Measurements from ENCODE around the gene ULBP2. TPM values are rescaled to one million over a fixed set of nuclear protein-coding genes. Genes with fewer than 3 reads are reported as not detected.

Gene ULBP2
- total RNA-seq, 1 experiment from 2014 or later = not detected

DNA sequence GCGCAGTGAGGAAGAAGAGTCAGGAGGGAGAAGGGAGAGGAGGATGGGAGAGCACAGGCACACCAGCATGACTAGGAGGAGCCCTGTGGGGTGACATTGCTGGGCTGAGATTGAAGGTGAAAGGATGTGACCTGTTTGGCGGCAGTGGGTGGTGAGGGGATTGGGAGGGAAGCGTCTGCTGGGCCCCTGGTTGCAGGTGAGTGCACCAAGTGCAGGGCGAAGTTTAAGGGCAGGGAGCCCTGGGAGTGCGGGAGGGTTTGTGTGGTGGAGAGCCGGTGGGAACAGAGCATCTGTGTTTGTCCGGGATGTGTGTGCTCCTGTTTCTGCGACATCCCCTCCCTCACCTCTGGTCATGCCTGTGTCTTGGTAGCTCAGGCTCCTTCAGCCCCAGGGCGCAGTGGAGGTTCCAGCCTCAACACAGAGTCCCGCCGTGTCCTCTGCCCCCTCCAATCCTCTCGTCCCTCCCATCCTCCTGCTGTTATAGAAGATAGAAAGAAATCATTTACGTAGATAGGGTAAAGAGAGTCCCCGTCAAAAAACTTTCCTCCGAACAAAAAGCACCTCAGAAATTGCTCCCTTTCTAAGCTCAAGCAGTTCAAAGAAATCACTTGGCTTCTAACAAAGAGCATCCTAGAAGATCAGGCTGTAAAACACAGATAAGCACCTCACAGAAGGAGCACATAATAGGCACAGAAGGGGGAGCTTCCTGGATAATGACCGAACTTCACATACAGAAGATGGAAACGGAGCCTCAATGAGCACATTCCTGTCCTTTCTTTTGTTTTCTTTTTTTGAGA lies 46.9 kb downstream of the ULBP2 start:
- H3K36me3 Mint-ChIP-seq (ENCODE audit: insufficient read depth in 1 of 3, low read depth in 3 of 3) = no peaks in the 10 kb centered on the region; a peak in 2 of 7 replicates
- Histone ChIP-seq H2BK120ac (ENCODE audit: low read depth, low read length, poor library complexity, severe bottlenecking) (no peak overlapping the region), H2BK15ac (ENCODE audit: low read depth, low read length) (no peak overlapping the region), H2BK5ac (ENCODE audit: insufficient read length, low read length) (no peak overlapping the region), H3K4me1 (ENCODE audit: insufficient read depth, low read length) (no peaks in the 10 kb centered on the region), H3T11ph (ENCODE audit: low read length) (no peak overlapping the region), H3K4ac (ENCODE audit: low read depth, low read length) (no peak overlapping the region), H4K5ac (ENCODE audit: insufficient read length, low read depth, low read length) (no peak overlapping the region), H3K9me3 (ENCODE audit: control insufficient read depth, low read depth, low read length) (no peaks in the 10 kb centered on the region), H4K8ac (replicated peaks; ENCODE audit: insufficient read length, low read depth, low read length) (no peak overlapping the region), H3K9ac (ENCODE audit: extremely low read depth, insufficient read length, low read length) (no peak overlapping the region), H3K23ac (ENCODE audit: insufficient read length, low read depth, low read length) (no peak overlapping the region), H4K20me1 (ENCODE audit: control insufficient read depth, insufficient read depth, insufficient read length) (no peaks in the 10 kb centered on the region), H2AFZ (ENCODE audit: low read length) (no peak overlapping the region), H3K23me2 (ENCODE audit: insufficient read length, low read depth, low read length, poor library complexity, severe bottlenecking) (peaks cover 5% of the 10 kb centered on the region), H3K18ac (ENCODE audit: insufficient read length, low read depth, low read length) (no peak overlapping the region), H3K79me1 (ENCODE audit: insufficient read depth, low read depth, low read length, poor library complexity, severe bottlenecking) (no peaks in the 10 kb centered on the region), H3K14ac (ENCODE audit: insufficient read depth, low read length) (no peak overlapping the region), H2BK20ac (ENCODE audit: low read depth, low read length, poor library complexity, severe bottlenecking) (no peak overlapping the region), H4K91ac (ENCODE audit: insufficient read length, low read depth, low read length) (no peak overlapping the region), H3K79me2 (ENCODE audit: insufficient read depth, low read length) (no peaks in the 10 kb centered on the region), H3K4me2 (ENCODE audit: insufficient read depth, insufficient read length, low read length) (no peak overlapping the region), H3K56ac (ENCODE audit: insufficient read length, low read depth, low read length) (no peak overlapping the region), H3K27me3 (ENCODE audit: insufficient read depth, low read length) (peaks cover 90% of the 10 kb centered on the region), H2AK5ac (ENCODE audit: insufficient read length, low read length) (no peak overlapping the region), H3K27ac (ENCODE audit: insufficient read length, low read depth, low read length) (no peak overlapping the region), H2BK12ac (ENCODE audit: insufficient read length, low read depth, low read length) (no peak overlapping the region)
- WGBS (ENCODE audit: extremely low coverage, insufficient read length, low lambda C conversion rate) = no CpG with 5 or more reads among the region's 17 CpGs
- peaks cover 27% of the 10 kb centered on the region in 2 experiments for H3K4me1 Mint-ChIP-seq
- peak overlapping the region in 1 of 2 experiments; percentile 21; a peak in 1 of 5 replicates for H3K4me3 Mint-ChIP-seq
- peaks cover 99% of the 10 kb centered on the region for H3K27me3 Mint-ChIP-seq (ENCODE audit: low read depth)
- TF ChIP-seq, protein P1, sequence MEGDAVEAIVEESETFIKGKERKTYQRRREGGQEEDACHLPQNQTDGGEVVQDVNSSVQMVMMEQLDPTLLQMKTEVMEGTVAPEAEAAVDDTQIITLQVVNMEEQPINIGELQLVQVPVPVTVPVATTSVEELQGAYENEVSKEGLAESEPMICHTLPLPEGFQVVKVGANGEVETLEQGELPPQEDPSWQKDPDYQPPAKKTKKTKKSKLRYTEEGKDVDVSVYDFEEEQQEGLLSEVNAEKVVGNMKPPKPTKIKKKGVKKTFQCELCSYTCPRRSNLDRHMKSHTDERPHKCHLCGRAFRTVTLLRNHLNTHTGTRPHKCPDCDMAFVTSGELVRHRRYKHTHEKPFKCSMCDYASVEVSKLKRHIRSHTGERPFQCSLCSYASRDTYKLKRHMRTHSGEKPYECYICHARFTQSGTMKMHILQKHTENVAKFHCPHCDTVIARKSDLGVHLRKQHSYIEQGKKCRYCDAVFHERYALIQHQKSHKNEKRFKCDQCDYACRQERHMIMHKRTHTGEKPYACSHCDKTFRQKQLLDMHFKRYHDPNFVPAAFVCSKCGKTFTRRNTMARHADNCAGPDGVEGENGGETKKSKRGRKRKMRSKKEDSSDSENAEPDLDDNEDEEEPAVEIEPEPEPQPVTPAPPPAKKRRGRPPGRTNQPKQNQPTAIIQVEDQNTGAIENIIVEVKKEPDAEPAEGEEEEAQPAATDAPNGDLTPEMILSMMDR (conservative IDR thresholded peaks at IDR 0.05) = no peak
- no peak overlapping the region for H3K27ac Mint-ChIP-seq
- peak; percentile 90 for DNase-seq
- H3K9me3 Mint-ChIP-seq = peaks cover 0 to 14% of the 10 kb centered on the region in 2 experiments; a peak in 3 of 5 replicates

Measured in H9 (cell line).